Thyroid gland (tissue), 4 donors: Measurements from ENCODE around the gene KRTAP10-3.

Experiments
- POLR2A ChIP-seq, 2 donors: fragments of 450-650 bp; IDR thresholded peaks; one replicate each; pipeline ENCODE4 v1.6.1; 2017; ENCODE audit warnings: antibody characterized with exemption in 2 of 2, mild to moderate bottlenecking in 2 of 2, moderate library complexity in 1 of 2
- TF ChIP-seq, protein P1 (sequence below), 6 experiments: fragments of 200-600 bp in 3 of 6; fragments of 450-650 bp in 3 of 6; sonication (generic) in 3 of 6; IDR thresholded peaks; one replicate each; pipeline ENCODE4 v1.5.1; 2016 to 2019; ENCODE audit warnings: antibody characterized with exemption in 6 of 6, mild to moderate bottlenecking in 2 of 6, inconsistent platforms in 1 of 6, moderate library complexity in 1 of 6

DNA sequence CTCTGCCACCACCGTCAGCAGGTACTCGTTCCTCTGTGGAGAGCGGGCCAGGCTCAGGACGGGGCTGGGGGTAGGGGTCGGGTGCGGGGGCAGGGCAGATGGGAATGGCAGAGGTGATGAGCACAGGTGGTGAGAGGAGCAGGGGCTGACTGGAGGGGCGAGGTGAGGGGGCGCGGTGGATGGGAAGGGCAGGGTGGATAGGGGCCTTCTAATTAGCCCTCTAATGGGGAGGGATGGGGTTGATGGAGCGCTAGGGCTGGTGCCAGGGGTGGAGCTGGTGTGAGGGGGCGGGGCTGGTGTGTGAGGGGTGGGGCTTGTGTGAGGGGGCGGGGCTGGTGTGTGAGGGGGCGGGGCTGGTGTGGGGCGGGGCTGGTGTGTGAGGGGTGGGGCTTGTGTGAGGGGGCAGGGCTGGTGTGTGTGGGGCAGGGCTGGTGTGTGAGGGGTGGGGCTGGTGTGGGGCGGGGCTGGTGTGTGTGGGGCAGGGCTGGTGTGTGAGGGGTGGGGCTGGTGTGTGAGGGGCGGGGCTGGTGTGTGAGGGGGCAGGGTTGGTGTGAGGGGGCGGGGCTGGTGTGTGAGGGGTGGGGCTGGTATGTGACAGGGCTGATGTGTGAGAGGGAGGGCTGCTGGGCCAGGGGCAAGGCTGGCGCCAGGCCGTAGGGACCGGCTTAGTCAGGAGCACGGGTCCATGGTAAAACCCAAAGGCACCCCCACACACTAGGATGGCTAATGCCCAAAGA, 24.5 kb downstream of the KRTAP10-3 start:
- TF ChIP-seq, protein P1, sequence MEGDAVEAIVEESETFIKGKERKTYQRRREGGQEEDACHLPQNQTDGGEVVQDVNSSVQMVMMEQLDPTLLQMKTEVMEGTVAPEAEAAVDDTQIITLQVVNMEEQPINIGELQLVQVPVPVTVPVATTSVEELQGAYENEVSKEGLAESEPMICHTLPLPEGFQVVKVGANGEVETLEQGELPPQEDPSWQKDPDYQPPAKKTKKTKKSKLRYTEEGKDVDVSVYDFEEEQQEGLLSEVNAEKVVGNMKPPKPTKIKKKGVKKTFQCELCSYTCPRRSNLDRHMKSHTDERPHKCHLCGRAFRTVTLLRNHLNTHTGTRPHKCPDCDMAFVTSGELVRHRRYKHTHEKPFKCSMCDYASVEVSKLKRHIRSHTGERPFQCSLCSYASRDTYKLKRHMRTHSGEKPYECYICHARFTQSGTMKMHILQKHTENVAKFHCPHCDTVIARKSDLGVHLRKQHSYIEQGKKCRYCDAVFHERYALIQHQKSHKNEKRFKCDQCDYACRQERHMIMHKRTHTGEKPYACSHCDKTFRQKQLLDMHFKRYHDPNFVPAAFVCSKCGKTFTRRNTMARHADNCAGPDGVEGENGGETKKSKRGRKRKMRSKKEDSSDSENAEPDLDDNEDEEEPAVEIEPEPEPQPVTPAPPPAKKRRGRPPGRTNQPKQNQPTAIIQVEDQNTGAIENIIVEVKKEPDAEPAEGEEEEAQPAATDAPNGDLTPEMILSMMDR (IDR thresholded peaks at IDR 0.05): no peak
- TF ChIP-seq POLR2A (IDR thresholded peaks at IDR 0.05): no peak
